K562 (cell line): Measurements from ENCODE around the gene HTRA3. TPM values are rescaled to one million over a fixed set of nuclear protein-coding genes. Genes with fewer than 3 reads are reported as not detected.

Experiments used
- ATAC-seq: fragments of 200-7000 bp; cut with Tn5 transposase; 3 replicates; pipeline ENCODE4 v1.9.1; 2020; ENCODE audit warnings: moderate library complexity
- BruUV-seq: library from RNA; stranded (reverse); fragments of 400-500 nt; replicated peaks from 2 replicates; lab custom pipeline; 2021; lab: Mats Ljungman, UMichigan
- CTCF ChIA-PET: fragments of 300-600 bp; formaldehyde crosslinking; extraction: SDS; loops from one replicate; lab custom pipeline; 2021; ENCODE audit warnings: low intra/inter-chr PET ratio; lab: Yijun Ruan, JAX
- POLR2A ChIA-PET: fragments of 300-600, 350-650 bp; sonication (Branson Sonifier 250); formaldehyde crosslinking; extraction: SDS; loops from one replicate; lab custom pipeline; 2021; ENCODE audit warnings: antibody characterized with exemption, inconsistent platforms; lab: Yijun Ruan, JAX
- DNase-seq, 4 experiments: peaks; one replicate each; pipeline versions ENCODE4 v3.0.0 to v3.0.0-alpha.2; 2011 to 2018; ENCODE audit warnings: low spot score in 3 of 4, mixed read lengths in 3 of 4; ENCODE audit errors: extremely low read depth in 1 of 4
- FAIRE-seq: peaks from 2 replicates; lab custom pipeline; 2011; peaks lifted over from hg19 to GRCh38; lab: Jason Lieb, UNC
- H2AFZ ChIP-seq: 2 replicates; pipeline ENCODE4 v1.6.0; 2011; ENCODE audit warnings: low read depth, low read length, control low read depth, inconsistent platforms
- H3K27ac ChIP-seq: fragments of 200-600 bp; 3 replicates; pipeline ENCODE4 v1.8.0; 2011; ENCODE audit warnings: low read depth, mild to moderate bottlenecking, control low read depth, inconsistent platforms, low read length, moderate library complexity, mixed read lengths; ENCODE audit errors: extremely low read depth
- H3K27me3 ChIP-seq, 2 experiments: fragments of 300-600 bp in 1 of 2; 2 replicates in 1 of 2; 3 replicates in 1 of 2; pipeline versions ENCODE4 v1.6.0 to v1.8.0; 2011; ENCODE audit warnings: inconsistent platforms in 2 of 2, low read length in 2 of 2, mild to moderate bottlenecking in 1 of 2, mixed read lengths in 1 of 2, moderate library complexity in 1 of 2; ENCODE audit not compliant: control insufficient read depth in 2 of 2, insufficient read depth in 2 of 2
- H3K36me3 ChIP-seq: fragments of 300-600 bp; 3 replicates; pipeline ENCODE4 v1.8.0; 2011; ENCODE audit warnings: mild to moderate bottlenecking, low read length, inconsistent platforms; ENCODE audit not compliant: control insufficient read depth, insufficient read depth
- H3K4me1 ChIP-seq, 2 experiments: fragments of 200-600 bp in 1 of 2; replicated peaks in 1 of 2; 2 replicates in 1 of 2; 3 replicates in 1 of 2; pipeline versions ENCODE4 v1.5.1 to v1.8.0; 2011; ENCODE audit warnings: inconsistent platforms in 2 of 2, low read length in 2 of 2, mild to moderate bottlenecking in 1 of 2, mixed read lengths in 1 of 2, moderate library complexity in 1 of 2; ENCODE audit not compliant: control insufficient read depth in 2 of 2, insufficient read depth in 2 of 2
- H3K4me2 ChIP-seq: 2 replicates; pipeline ENCODE4 v1.6.1; 2011; ENCODE audit warnings: low read length, control low read depth, inconsistent platforms, mixed read lengths; ENCODE audit not compliant: insufficient read depth
- H3K4me3 ChIP-seq: fragments of 200-600 bp; sonication (generic), shearing (Covaris generic); 2 replicates; pipeline ENCODE4 v1.5.1; 2016; ENCODE audit warnings: control low read depth, inconsistent platforms
- H3K79me2 ChIP-seq: fragments of 200-600 bp; 3 replicates; pipeline ENCODE4 v1.8.0; 2011; ENCODE audit warnings: low read length, inconsistent platforms; ENCODE audit not compliant: control insufficient read depth, insufficient read depth
- H3K9ac ChIP-seq, 2 experiments: 2 replicates each; pipeline versions ENCODE4 v1.6.0 to v1.6.1; 2011; ENCODE audit warnings: low read depth in 2 of 2, low read length in 2 of 2, control low read depth in 1 of 2, inconsistent platforms in 1 of 2, mild to moderate bottlenecking in 1 of 2, mixed read lengths in 1 of 2; ENCODE audit not compliant: insufficient read depth in 1 of 2
- H3K9me1 ChIP-seq: one replicate; pipeline ENCODE4 v1.6.0; 2011; ENCODE audit warnings: inconsistent platforms, mild to moderate bottlenecking, low read length, moderate library complexity; ENCODE audit not compliant: control insufficient read depth, insufficient read depth
- H3K9me3 ChIP-seq: replicated peaks from 2 replicates; pipeline ENCODE4 v1.5.1; 2011; ENCODE audit warnings: low read depth, low read length, inconsistent platforms; ENCODE audit not compliant: control insufficient read depth, insufficient read depth
- H4K20me1 ChIP-seq: replicated peaks from 2 replicates; pipeline ENCODE4 v1.6.1; 2011; ENCODE audit warnings: low read length, inconsistent platforms, mixed read lengths; ENCODE audit not compliant: control insufficient read depth, insufficient read depth
- BCL6 ChIP-seq: fragments of 250-450 bp; sonication (Bioruptor Pico); IDR thresholded peaks from 2 replicates; pipeline ENCODE4 v1.4.0; 2020
- FOXJ3 ChIP-seq: sonication (generic); formaldehyde crosslinking; IDR thresholded peaks from 2 replicates; pipeline ENCODE4 v1.4.0; 2020; ENCODE audit warnings: mild to moderate bottlenecking, missing genetic modification reagents
- FOXK2 ChIP-seq, 2 experiments: fragments of 450-650 bp; IDR thresholded peaks in 1 of 2; conservative IDR thresholded peaks in 1 of 2; 2 replicates each; pipeline ENCODE4 v1.6.1; 2016; ENCODE audit warnings: low read depth in 2 of 2, mild to moderate bottlenecking in 1 of 2
- HBP1 ChIP-seq: fragments of 450-650 bp; formaldehyde crosslinking; IDR thresholded peaks from 2 replicates; pipeline ENCODE4 v1.4.0; 2022; ENCODE audit warnings: missing genetic modification characterization
- RBM14 ChIP-seq: fragments of 200-400 bp; formaldehyde crosslinking; IDR thresholded peaks from 2 replicates; pipeline ENCODE4 v1.6.1; 2018; ENCODE audit warnings: low read depth, mild to moderate bottlenecking, low read length, moderate library complexity, borderline replicate concordance; ENCODE audit not compliant: insufficient read depth
- SMARCC2 ChIP-seq: fragments of 450-650 bp; IDR thresholded peaks from 2 replicates; pipeline ENCODE4 v1.6.1; 2017; ENCODE audit warnings: antibody characterized with exemption, moderate library complexity, mild to moderate bottlenecking, low read depth
- TAF1 ChIP-seq: IDR thresholded peaks from 2 replicates; pipeline ENCODE4 v1.6.1; 2011; ENCODE audit warnings: mild to moderate bottlenecking, low read length, moderate library complexity; ENCODE audit not compliant: insufficient read depth, control insufficient read depth, severe bottlenecking; ENCODE audit errors: extremely low read depth
- ZNF41 ChIP-seq: fragments of 250-450 bp; sonication (Bioruptor Pico); conservative IDR thresholded peaks from 2 replicates; pipeline ENCODE4 v1.4.0; 2020; ENCODE audit warnings: mild to moderate bottlenecking
- ZNF79 ChIP-seq: fragments of 250-450 bp; sonication (Bioruptor Pico); IDR thresholded peaks from 2 replicates; pipeline ENCODE4 v1.4.0; 2020; ENCODE audit warnings: low read depth, mild to moderate bottlenecking, moderate library complexity
- WGBS: fragments of 100-300 bp; shearing (Covaris generic); methylation state at CpG from one replicate; pipeline ENCODE4 v1.1.6; 2016; ENCODE audit warnings: low coverage, mixed read lengths; ENCODE audit not compliant: insufficient coverage; ENCODE audit errors: missing lambda C conversion rate; 5-methylcytosine and 5-hydroxymethylcytosine counted together
- in situ Hi-C: fragments of 300-500 bp; cut with MboI; formaldehyde crosslinking; loops from 4 replicates; pipeline ENCODE4 v1.15.0; 2018; ENCODE audit warnings: inconsistent platforms, mixed read lengths
- intact Hi-C: fragments of 100-400 bp; cut with micrococcal nuclease; formaldehyde crosslinking; loops from 2 replicates; pipeline ENCODE4 v1.14.2; 2022
- polyA plus RNA-seq, 8 experiments: library from polyadenylated mRNA; depleted of rRNA in 4 of 8; stranded (reverse) in 5 of 8; unstranded in 3 of 8; fragments of >200 nt; fragmentation: Nextera tagmentation in 2 of 8; fragmentation: Illumina TruSeq in 1 of 8; extraction: Ambion mirVana in 2 of 8; extraction: Trizol in 1 of 8; gene quantifications; 2 replicates each; pipeline versions ENCODE4 v1.2.1 to v1.2.3, GENCODE V29; 2011 to 2014; ENCODE audit warnings: inconsistent platforms in 1 of 8, missing spikeins in 1 of 8
- total RNA-seq, 7 experiments: library from RNA; depleted of rRNA in 6 of 7; stranded (reverse); fragments of >200 nt in 6 of 7; fragmentation: Illumina TruSeq in 2 of 7; extraction: Trizol in 2 of 7; gene quantifications; 2 replicates each; pipeline versions ENCODE4 v1.2.1 to v1.2.3, GENCODE V29; 2011 to 2021; ENCODE audit warnings: low replicate concordance in 1 of 7
- TF ChIP-seq, protein P1 (sequence below): fragments of 450-650 bp; IDR thresholded peaks from 2 replicates; pipeline ENCODE4 v1.7.1; 2018; ENCODE audit warnings: mild to moderate bottlenecking, low read depth; ENCODE audit not compliant: partially characterized antibody

HTRA3 gene
- total and polyA plus RNA-seq, 9 of the 15 experiments (the other 6 are each of a cell fraction or from before 2014, with no cell fraction given), result 0.04 TPM; not detected in 8

DNA sequence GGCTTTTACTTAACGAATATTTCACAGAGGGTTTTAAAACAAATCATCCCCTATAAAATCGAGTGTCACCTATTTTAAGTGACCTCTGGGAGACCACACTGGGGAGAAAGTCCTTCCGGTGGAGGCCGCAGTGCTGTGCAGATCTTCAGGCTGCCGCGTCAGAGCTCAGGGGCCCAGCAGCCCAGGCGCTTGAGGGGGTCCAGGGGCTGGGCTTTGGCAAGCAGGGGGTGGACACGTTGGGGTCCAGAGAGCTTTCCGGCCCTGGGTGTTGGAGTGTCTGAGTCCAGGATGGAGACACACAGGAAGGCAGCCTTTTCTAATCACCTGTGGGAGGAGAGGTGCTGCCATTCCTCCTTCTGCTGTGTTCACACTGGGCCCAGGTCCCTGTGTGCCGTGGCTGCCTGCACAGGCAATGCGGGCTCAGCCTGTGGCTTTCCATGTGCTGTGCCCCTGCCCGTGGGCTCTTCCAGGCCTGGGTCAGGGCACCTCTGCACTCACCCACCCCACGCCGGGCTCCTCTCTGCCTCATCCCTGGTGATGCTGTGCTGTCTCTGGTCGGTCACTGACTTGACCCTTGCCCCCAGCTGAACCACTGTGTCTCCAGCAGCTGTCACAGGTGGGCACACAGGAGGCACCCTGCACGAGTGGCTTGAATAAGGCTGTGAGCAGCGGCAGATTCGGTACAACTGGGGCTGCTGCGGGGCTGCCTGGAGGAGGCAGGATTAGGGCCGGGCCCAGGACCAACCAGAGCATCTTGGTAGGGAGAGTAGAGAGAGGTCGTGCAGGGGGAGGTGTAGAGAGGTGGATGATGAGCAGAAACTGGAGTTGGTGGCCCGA, 10.0 kb downstream of the HTRA3 start:
- no TSS peak for BruUV-seq
- H3K9me3 ChIP-seq, result no peaks in the 10 kb centered on the region
- no peak overlapping the region for H3K4me2 ChIP-seq
- DNase-seq (no peak), FAIRE-seq (no peak), ATAC-seq (no peak)
- intact Hi-C loops (no loop called here), in situ Hi-C loops (no loop called here)
- TF ChIP-seq FOXJ3 (CRISPR knock-in tag), result no peak
- no peak for TF ChIP-seq SMARCC2
- TF ChIP-seq, protein P1, sequence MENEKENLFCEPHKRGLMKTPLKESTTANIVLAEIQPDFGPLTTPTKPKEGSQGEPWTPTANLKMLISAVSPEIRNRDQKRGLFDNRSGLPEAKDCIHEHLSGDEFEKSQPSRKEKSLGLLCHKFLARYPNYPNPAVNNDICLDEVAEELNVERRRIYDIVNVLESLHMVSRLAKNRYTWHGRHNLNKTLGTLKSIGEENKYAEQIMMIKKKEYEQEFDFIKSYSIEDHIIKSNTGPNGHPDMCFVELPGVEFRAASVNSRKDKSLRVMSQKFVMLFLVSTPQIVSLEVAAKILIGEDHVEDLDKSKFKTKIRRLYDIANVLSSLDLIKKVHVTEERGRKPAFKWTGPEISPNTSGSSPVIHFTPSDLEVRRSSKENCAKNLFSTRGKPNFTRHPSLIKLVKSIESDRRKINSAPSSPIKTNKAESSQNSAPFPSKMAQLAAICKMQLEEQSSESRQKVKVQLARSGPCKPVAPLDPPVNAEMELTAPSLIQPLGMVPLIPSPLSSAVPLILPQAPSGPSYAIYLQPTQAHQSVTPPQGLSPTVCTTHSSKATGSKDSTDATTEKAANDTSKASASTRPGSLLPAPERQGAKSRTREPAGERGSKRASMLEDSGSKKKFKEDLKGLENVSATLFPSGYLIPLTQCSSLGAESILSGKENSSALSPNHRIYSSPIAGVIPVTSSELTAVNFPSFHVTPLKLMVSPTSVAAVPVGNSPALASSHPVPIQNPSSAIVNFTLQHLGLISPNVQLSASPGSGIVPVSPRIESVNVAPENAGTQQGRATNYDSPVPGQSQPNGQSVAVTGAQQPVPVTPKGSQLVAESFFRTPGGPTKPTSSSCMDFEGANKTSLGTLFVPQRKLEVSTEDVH, result no peak
- no peak for TF ChIP-seq HBP1 (CRISPR knock-in tag)
- TF ChIP-seq BCL6 (CRISPR knock-in tag), result no peak
- TF ChIP-seq ZNF41 (CRISPR knock-in tag), result no peak
- TF ChIP-seq ZNF79, result no peak
- TF ChIP-seq TAF1, result no peak
- no peak for TF ChIP-seq RBM14
- TF ChIP-seq FOXK2 (conservative IDR thresholded peaks at IDR 0.05 in 1 of 2, IDR thresholded peaks at IDR 0.05 in 1 of 2; ENCODE audit: low read depth in 2 of 2), result no peak
- H3K9me1 ChIP-seq, result no peaks in the 10 kb centered on the region
- peaks cover 0 to 35% of the 10 kb centered on the region in 2 experiments; a peak in 2 of 5 replicates for H3K4me1 ChIP-seq
- H3K27ac ChIP-seq, result no peak overlapping the region
- H3K36me3 ChIP-seq, result no peaks in the 10 kb centered on the region
- WGBS, result 35% methylated on average over 20 of the region's 22 CpGs
- no peak overlapping the region for H2AFZ ChIP-seq
- peaks cover 0 to 58% of the 10 kb centered on the region in 2 experiments; a peak in 3 of 5 replicates for H3K27me3 ChIP-seq
- ChIA-PET CTCF (no interaction called here), POLR2A (interaction anchor here (0.9 kb wide), 1 partner anchor 11 kb away, joined by 3 read pairs; no protein-coding TSS in a partner anchor)
- H3K79me2 ChIP-seq, result no peaks in the 10 kb centered on the region
- H3K4me3 ChIP-seq, result no peak overlapping the region
- no peak overlapping the region for H3K9ac ChIP-seq
- H4K20me1 ChIP-seq, result no peaks in the 10 kb centered on the region; the same call in 1 of the 2 replicates
